ENCODE data around the gene BROX.
A peak's percentile ranks its signal among the peaks of the same experiment; 100 is the strongest.

The BROX gene

GRCh38 chr1:222711319-222712252, 778 bp upstream of the BROX start:
- H3K27ac ChIP-seq: peak overlapping the region; percentile 97
- peak; percentile 56; the same call in 1 of the 2 replicates for TF ChIP-seq ZFX (IDR thresholded peaks at IDR 0.05)
- TF ChIP-seq CTCF (conservative IDR thresholded peaks at IDR 0.05): no peak

DNA sequence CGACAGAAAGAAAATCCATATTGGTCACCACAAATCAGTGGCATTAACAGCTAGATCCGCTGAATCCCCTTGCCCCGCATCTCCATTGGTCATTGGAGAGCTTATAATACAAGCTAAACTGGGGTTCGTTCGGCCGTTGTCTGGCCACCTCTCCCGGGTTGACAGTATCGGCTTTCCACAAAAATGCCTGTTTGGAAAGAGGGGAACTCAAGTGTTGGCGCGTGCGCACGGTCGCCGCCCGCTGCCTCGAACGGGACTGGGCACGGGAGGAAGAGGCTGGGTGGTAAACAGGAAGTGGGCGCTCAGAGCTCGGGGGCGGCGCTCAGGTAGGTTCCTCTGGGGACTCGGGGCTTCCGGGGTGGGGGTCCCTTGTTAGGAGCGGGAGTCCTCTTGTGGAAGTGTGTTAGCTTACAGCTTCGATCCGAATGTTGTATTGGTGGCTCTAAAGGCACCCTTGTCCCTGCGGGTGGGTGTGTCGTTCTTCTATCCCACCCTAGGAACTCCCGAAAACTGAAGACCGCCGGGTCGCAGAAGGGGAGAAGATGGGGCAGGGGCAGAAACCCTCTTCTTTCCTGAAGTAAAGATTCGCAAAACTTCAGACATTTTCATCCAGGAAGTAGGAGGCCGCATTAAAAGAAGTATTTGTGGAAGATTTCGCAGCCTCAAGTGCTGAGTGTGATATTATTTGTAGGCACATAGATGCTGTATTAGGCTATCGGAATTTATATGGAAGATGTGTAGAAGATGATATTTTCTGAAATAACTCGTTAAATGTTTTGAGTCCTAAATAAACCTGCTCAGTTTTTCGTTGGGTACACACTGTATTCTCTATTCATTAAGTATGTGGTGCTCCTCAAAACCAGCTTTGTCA, 962 bp downstream of the BROX start:
- TF ChIP-seq CTCF (conservative IDR thresholded peaks at IDR 0.05): no peak; the same call in 1 of the 2 replicates
- TF ChIP-seq ZFX (IDR thresholded peaks at IDR 0.05): no peak
- H3K27ac ChIP-seq: peak overlapping the region; percentile 97

DNA sequence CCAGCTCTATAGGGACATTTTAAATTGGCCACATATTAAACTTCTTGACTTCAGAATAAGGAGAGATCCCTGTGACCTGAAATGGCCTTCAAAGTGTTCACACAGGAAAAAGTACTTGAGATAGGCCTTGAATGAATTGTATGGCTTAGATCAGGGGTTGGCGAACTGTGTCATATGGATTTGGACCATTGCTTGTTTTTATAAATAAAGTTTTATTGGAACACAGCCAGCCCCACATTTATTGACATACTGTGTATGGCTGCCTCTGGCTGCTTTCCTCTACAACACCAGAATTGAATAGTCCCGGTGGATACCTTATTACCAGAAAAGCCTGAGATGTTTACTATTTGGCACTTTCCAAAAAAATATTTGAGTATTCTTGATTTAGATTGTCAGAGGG, 4.0 kb downstream of the BROX start:
- TF ChIP-seq CTCF (conservative IDR thresholded peaks at IDR 0.05) (no peak), ZFX (IDR thresholded peaks at IDR 0.05) (no peak)
- H3K27ac ChIP-seq: no peak overlapping the region

GRCh38 chr1:222728746-222729145, 16.4 kb downstream of the BROX start:
- no peak for TF ChIP-seq CTCF (conservative IDR thresholded peaks at IDR 0.05)
- no peak for TF ChIP-seq ZFX (IDR thresholded peaks at IDR 0.05)

GRCh38 chr1:222730866-222731265, 18.5 kb downstream of the BROX start:
- TF ChIP-seq CTCF (conservative IDR thresholded peaks at IDR 0.05): no peak
- no peak overlapping the region for H3K27ac ChIP-seq

More at GRCh38 chr1:222728746-222729145, 16.4 kb downstream of the BROX start:
- no peak overlapping the region for H3K27ac ChIP-seq

DNA sequence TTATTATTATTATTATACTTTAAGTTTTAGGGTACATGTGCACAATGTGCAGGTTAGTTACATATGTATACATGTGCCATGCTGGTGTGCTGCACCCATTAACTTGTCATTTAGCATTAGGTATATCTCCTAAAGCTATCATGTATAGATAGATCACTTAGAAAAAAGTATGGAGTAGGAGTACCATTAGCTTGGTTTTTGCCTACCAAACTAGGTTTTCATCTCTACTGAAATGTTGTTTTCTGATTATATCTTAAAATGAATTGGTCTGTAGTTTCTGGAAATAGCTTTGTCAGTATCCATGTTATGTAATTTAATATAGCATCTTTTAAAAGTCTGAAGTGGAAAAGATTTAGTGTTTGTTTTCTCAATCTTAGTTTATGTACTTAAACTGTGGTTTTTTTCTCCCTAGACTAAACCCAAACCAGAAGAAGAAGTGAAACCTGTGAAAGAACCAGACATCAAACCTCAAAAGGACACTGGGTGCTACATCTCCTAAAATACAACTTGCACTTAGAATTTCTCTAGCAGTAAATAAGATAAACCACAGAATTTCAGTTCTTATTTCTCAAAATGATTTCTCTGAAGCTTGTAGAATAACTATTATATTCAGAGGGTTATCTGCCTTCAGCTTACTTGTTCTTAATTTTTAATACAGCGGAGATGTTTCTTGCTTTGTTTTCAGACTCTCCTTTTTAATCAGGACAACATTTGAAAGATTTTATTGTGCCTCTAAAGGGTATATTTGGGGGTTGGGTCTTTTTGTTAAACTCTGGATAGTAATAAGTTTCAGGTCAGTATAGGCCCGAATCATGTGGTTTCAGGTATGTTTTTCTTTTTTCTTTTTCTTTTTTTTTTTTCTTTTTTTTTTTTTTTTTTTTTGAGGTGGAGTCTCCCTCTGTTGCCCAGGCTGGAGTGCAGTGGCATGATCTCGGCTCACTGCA, 20.1 kb downstream of the BROX start:
- TF ChIP-seq ZFX (IDR thresholded peaks at IDR 0.05) (no peak), CTCF (conservative IDR thresholded peaks at IDR 0.05) (no peak)
- no peak overlapping the region for H3K27ac ChIP-seq
